ENCODE data around the gene TDRD9. TPM values are rescaled to one million over a fixed set of nuclear protein-coding genes. Genes with fewer than 3 reads are reported as not detected.

The TDRD9 gene
- polyA plus RNA-seq, 1 donor from 2014 or later, result 15.9 TPM

DNA sequence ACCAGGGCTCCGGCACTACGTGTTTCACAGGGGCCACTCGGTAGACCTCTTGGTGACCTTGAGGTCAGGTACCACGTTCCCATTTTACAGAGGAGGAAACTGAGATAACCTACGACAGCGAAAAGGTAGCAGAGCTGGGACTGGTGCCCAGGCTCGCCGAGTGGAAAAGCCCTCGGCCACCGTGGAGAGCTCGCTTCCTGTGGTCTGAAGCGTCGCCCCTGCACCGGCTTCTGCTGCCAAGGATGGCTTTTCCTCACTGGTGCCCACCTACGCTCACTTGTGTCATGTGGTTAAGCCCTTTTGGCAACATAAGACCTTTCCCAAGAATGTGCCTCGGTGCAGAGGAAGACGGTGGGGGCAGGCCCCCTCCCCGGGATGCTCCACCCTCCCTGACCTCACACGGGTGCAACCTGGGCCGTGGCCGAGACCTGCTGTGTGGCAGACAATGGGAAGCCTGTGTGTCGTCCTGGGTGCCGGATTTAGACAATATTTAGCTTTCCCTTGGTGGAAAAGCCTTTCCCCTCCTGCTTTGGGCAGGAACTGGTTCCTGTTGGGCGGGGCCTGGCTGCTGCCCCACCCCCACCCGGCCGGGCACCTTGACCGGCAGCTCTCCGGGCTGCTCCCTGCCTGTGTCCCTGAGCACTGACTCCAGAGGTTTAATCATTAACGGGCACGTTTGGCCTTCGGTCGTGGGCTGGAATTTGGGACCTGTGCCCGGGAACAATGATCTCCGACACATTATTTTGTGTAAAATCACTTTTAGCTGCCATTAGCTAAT lies 48.5 kb upstream of the TDRD9 start:
- Histone ChIP-seq H3F3A (ENCODE audit: insufficient read depth, low read length, poor library complexity, severe bottlenecking) (no peaks in the 10 kb centered on the region), H3K27ac (ENCODE audit: low read length) (no peak overlapping the region), H4K20me1 (ENCODE audit: insufficient read depth) (no peaks in the 10 kb centered on the region), H3K4me3 (ENCODE audit: low read length) (no peak overlapping the region), H3K36me3 (ENCODE audit: insufficient read depth, low read length) (no peaks in the 10 kb centered on the region), H3K27me3 (ENCODE audit: insufficient read depth, low read depth, low read length) (no peaks in the 10 kb centered on the region), H3K79me2 (replicated peaks; ENCODE audit: insufficient read depth, low read length) (no peaks in the 10 kb centered on the region), H2AFZ (ENCODE audit: low read depth, low read length) (no peak overlapping the region), H3K9ac (ENCODE audit: low read length) (no peak overlapping the region), H3K9me3 (ENCODE audit: low read length) (no peaks in the 10 kb centered on the region), H3K9me2 (ENCODE audit: insufficient read depth, low read length) (no peaks in the 10 kb centered on the region), H3K4me2 (ENCODE audit: low read length) (no peak overlapping the region)
- TF ChIP-seq, protein P1, sequence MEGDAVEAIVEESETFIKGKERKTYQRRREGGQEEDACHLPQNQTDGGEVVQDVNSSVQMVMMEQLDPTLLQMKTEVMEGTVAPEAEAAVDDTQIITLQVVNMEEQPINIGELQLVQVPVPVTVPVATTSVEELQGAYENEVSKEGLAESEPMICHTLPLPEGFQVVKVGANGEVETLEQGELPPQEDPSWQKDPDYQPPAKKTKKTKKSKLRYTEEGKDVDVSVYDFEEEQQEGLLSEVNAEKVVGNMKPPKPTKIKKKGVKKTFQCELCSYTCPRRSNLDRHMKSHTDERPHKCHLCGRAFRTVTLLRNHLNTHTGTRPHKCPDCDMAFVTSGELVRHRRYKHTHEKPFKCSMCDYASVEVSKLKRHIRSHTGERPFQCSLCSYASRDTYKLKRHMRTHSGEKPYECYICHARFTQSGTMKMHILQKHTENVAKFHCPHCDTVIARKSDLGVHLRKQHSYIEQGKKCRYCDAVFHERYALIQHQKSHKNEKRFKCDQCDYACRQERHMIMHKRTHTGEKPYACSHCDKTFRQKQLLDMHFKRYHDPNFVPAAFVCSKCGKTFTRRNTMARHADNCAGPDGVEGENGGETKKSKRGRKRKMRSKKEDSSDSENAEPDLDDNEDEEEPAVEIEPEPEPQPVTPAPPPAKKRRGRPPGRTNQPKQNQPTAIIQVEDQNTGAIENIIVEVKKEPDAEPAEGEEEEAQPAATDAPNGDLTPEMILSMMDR (IDR thresholded peaks at IDR 0.05; ENCODE audit: poor library complexity, severe bottlenecking), result no peak

DNA sequence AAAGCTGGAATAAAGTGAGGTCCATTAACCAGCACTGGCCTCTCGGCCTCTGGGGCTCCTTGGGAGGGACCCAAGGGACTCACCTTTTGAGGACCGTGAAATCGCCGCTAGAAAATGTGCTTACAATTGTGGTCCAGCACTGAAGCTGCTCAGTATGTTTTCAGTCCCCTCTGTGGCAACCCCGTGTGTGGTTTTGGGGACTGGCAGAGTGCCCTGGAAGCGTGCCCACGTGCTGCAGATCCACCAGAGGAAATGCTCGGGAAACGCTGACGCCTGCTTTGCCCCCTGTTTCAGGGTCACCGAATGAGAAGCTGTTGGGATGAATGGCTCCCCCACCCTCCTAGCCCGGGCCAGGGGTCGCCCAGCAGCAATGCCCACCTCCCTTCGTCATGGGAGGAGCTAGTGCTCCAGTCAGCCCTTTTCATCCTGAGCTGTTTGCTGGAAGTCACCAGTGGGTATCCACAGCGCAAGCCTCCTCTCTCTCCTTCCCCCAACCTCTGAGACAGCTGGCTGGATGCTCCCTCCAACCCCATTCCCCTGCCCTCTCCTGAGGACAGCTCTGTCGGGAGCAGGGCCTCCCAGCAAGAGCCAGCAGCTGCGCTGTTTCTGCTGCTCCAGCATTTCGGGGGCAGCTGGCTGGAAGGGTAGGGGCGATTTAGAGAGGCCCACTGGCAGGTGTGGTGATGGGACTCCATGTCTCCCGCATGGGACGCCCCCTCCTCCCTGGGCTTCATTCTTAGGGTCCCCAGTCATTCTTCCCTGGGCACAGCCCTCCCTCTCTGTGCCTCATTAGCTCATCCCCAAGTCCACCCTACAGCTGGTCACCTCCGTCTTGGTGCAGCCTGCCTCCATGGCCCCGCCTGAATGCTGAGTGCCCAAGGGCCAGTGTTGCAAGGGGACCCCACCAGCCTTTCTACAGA lies 47.6 kb upstream of the TDRD9 start:
- no peaks in the 10 kb centered on the region for H3K36me3 ChIP-seq (ENCODE audit: insufficient read depth, low read length)
- H3K79me2 ChIP-seq (replicated peaks; ENCODE audit: insufficient read depth, low read length), result no peaks in the 10 kb centered on the region
- H3K9ac ChIP-seq (ENCODE audit: low read length), result no peak overlapping the region
- TF ChIP-seq, protein P1 (IDR thresholded peaks at IDR 0.05; ENCODE audit: poor library complexity, severe bottlenecking), result no peak
- TF ChIP-seq RAD21 (conservative IDR thresholded peaks at IDR 0.05), result no peak
- TF ChIP-seq, protein P2, sequence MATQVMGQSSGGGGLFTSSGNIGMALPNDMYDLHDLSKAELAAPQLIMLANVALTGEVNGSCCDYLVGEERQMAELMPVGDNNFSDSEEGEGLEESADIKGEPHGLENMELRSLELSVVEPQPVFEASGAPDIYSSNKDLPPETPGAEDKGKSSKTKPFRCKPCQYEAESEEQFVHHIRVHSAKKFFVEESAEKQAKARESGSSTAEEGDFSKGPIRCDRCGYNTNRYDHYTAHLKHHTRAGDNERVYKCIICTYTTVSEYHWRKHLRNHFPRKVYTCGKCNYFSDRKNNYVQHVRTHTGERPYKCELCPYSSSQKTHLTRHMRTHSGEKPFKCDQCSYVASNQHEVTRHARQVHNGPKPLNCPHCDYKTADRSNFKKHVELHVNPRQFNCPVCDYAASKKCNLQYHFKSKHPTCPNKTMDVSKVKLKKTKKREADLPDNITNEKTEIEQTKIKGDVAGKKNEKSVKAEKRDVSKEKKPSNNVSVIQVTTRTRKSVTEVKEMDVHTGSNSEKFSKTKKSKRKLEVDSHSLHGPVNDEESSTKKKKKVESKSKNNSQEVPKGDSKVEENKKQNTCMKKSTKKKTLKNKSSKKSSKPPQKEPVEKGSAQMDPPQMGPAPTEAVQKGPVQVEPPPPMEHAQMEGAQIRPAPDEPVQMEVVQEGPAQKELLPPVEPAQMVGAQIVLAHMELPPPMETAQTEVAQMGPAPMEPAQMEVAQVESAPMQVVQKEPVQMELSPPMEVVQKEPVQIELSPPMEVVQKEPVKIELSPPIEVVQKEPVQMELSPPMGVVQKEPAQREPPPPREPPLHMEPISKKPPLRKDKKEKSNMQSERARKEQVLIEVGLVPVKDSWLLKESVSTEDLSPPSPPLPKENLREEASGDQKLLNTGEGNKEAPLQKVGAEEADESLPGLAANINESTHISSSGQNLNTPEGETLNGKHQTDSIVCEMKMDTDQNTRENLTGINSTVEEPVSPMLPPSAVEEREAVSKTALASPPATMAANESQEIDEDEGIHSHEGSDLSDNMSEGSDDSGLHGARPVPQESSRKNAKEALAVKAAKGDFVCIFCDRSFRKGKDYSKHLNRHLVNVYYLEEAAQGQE (IDR thresholded peaks at IDR 0.05; ENCODE audit: borderline replicate concordance), result no peak
- TF ChIP-seq TAF1 (IDR thresholded peaks at IDR 0.05; ENCODE audit: low read depth), result no peak
- no peak for TF ChIP-seq POLR2AphosphoS5 (IDR thresholded peaks at IDR 0.05)
- TF ChIP-seq SMC3 (conservative IDR thresholded peaks at IDR 0.05; ENCODE audit: poor library complexity), result no peak
- no peak for TF ChIP-seq EZH2 (IDR thresholded peaks at IDR 0.05; ENCODE audit: borderline replicate concordance, insufficient read depth, low read length, poor library complexity, severe bottlenecking)
- no peak for TF ChIP-seq MXI1 (conservative IDR thresholded peaks at IDR 0.05; ENCODE audit: poor library complexity, severe bottlenecking)
- TF ChIP-seq EP300 (conservative IDR thresholded peaks at IDR 0.05; ENCODE audit: poor library complexity, severe bottlenecking), result no peak
- H2AFZ ChIP-seq (ENCODE audit: low read depth, low read length), result no peak overlapping the region
- no peak overlapping the region for H3K27ac ChIP-seq (ENCODE audit: low read length)
- H3K4me2 ChIP-seq (ENCODE audit: low read length), result no peak overlapping the region
- no peaks in the 10 kb centered on the region for H3K9me3 ChIP-seq (ENCODE audit: low read length)
- H3K27me3 ChIP-seq (ENCODE audit: insufficient read depth, low read depth, low read length), result no peaks in the 10 kb centered on the region
- no peaks in the 10 kb centered on the region for H3F3A ChIP-seq (ENCODE audit: insufficient read depth, low read length, poor library complexity, severe bottlenecking)
- no peak overlapping the region for H3K4me3 ChIP-seq (ENCODE audit: low read length)
- H4K20me1 ChIP-seq (ENCODE audit: insufficient read depth), result no peaks in the 10 kb centered on the region
- no peaks in the 10 kb centered on the region for H3K9me2 ChIP-seq (ENCODE audit: insufficient read depth, low read length)

Data from neural cell (in vitro differentiated cells).